Measurements from ENCODE around the gene CBX6.

DNA sequence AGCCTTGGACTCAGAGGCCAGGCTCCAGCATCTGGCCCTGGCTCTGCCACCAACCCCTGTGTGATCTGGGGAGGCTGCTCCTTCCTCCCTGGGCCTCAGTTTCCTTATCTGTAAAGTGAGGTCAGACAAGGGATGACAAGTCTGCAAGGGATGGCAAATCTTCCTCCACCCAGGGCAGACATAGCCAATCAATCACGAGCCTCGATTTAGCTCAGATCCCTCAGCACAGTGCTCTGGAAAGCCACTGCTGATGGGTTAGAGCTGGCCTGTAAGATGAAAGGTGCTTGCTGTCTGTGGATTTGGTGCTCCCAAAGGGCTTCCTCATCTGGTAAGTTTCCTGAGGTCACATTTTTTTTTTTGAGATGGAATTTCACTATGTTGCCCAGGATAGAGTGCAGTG lies 48.4 kb downstream of the CBX6 start:
- no peak for TF ChIP-seq POLR2A (IDR thresholded peaks at IDR 0.05; ENCODE audit: extremely low read depth, insufficient read length)
- TF ChIP-seq, protein P1, sequence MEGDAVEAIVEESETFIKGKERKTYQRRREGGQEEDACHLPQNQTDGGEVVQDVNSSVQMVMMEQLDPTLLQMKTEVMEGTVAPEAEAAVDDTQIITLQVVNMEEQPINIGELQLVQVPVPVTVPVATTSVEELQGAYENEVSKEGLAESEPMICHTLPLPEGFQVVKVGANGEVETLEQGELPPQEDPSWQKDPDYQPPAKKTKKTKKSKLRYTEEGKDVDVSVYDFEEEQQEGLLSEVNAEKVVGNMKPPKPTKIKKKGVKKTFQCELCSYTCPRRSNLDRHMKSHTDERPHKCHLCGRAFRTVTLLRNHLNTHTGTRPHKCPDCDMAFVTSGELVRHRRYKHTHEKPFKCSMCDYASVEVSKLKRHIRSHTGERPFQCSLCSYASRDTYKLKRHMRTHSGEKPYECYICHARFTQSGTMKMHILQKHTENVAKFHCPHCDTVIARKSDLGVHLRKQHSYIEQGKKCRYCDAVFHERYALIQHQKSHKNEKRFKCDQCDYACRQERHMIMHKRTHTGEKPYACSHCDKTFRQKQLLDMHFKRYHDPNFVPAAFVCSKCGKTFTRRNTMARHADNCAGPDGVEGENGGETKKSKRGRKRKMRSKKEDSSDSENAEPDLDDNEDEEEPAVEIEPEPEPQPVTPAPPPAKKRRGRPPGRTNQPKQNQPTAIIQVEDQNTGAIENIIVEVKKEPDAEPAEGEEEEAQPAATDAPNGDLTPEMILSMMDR (IDR thresholded peaks at IDR 0.05; ENCODE audit: low read depth, low read length) = no peak
